Left renal cortex interstitium (tissue), 4 donors: ENCODE results near the gene CYP2S1. TPM values are rescaled to one million over a fixed set of nuclear protein-coding genes. Genes with fewer than 3 reads are reported as not detected.

Experiments used
- DNase-seq, 4 donors: peaks; one replicate each; pipeline ENCODE4 v3.0.0-alpha.2; 2013; ENCODE audit warnings: low read depth in 4 of 4, low spot score in 2 of 4, missing footprints in 1 of 4
- polyA plus RNA-seq, 4 donors: library from polyadenylated mRNA; unstranded; fragments of 120-200 nt; gene quantifications; one replicate each; pipeline ENCODE4 v1.2.1, GENCODE V29; 2013; ENCODE audit not compliant: insufficient read length in 4 of 4

The CYP2S1 gene
- polyA plus RNA-seq, 4 donors: 0.32 to 0.52 (median 0.41) TPM

GRCh38 chr19:41253660-41254059 lies 60.6 kb downstream of the CYP2S1 start:
- DNase-seq: no peak

GRCh38 chr19:41255171-41255570 lies 62.2 kb downstream of the CYP2S1 start:
- DNase-seq: no peak

Other genes starting within 250 kb of the CYP2S1 start
- gene CYP2B6, start 201.9 kb upstream of the CYP2S1 start, polyA plus RNA-seq: 1 to 10 TPM; 1.8 to 2.9 (median 2.5) TPM
- not detected for gene CYP2A13, start 104.8 kb upstream of the CYP2S1 start, polyA plus RNA-seq
- under 1 TPM in 2 of 4 donors, not detected in 2; 0.21 to 0.32 TPM for gene CYP2F1, start 78.8 kb upstream of the CYP2S1 start, polyA plus RNA-seq
- 10 to 100 TPM; 31.7 to 34.1 (median 32.0) TPM for gene AXL, start 26.0 kb downstream of the CYP2S1 start, polyA plus RNA-seq
- gene HNRNPUL1, start 71.2 kb downstream of the CYP2S1 start, polyA plus RNA-seq: 100 to 1,000 TPM; 192 to 227 (median 205) TPM
- gene CCDC97, start 117.0 kb downstream of the CYP2S1 start, polyA plus RNA-seq: 10 to 100 TPM; 30.8 to 40.1 (median 34.1) TPM
- gene TGFB1, start 160.7 kb downstream of the CYP2S1 start, polyA plus RNA-seq: 10 to 100 TPM; 25.6 to 33.4 (median 30.1) TPM
- gene B9D2, start 170.9 kb downstream of the CYP2S1 start, polyA plus RNA-seq: 10 to 100 TPM in 1 of 4 donors, 1 to 10 TPM in 3; 6.7 to 11.4 (median 9.1) TPM
- gene TMEM91, start 183.3 kb downstream of the CYP2S1 start, polyA plus RNA-seq: 10 to 100 TPM in 3 of 4 donors, 1 to 10 TPM in 1; 7.7 to 30.2 (median 18.2) TPM
- gene EXOSC5, start 204.1 kb downstream of the CYP2S1 start, polyA plus RNA-seq: 10 to 100 TPM; 16.1 to 23.4 (median 19.3) TPM
- gene BCKDHA, start 204.6 kb downstream of the CYP2S1 start, polyA plus RNA-seq: 10 to 100 TPM; 32.9 to 60.7 (median 48.0) TPM
- gene B3GNT8, start 234.2 kb downstream of the CYP2S1 start, polyA plus RNA-seq: 1 to 10 TPM; 2.9 to 6.7 (median 4.6) TPM
- 10 to 100 TPM; 55.6 to 66.6 (median 62.1) TPM for gene DMAC2, start 246.7 kb downstream of the CYP2S1 start, polyA plus RNA-seq
- gene ERICH4, start 249.9 kb downstream of the CYP2S1 start, polyA plus RNA-seq: 1 to 10 TPM; 1.4 to 6.8 (median 5.6) TPM